ENCODE measurements around the gene RRP15. TPM values are rescaled to one million over a fixed set of nuclear protein-coding genes. Genes with fewer than 3 reads are reported as not detected.

The RRP15 gene
- total and polyA plus RNA-seq, 2 of the 13 experiments (the other 11 are each of a cell fraction or from before 2014, with no cell fraction given) = 2.1 to 37.5 TPM

GRCh38 chr1:218347723-218348627, 62.9 kb downstream of the RRP15 start:
- CTCF ChIA-PET (ENCODE audit: low intra/inter-chr PET ratio, low total read pairs) = no interaction called here
- 33% methylated on average over 9 of the region's 9 CpGs for WGBS (ENCODE audit: low lambda C conversion rate)
- POLR2A ChIA-PET = no interaction called here
- BruUV-seq (replicated peaks) = no TSS peak
- no peak overlapping the region for H3K27ac ChIP-seq (ENCODE audit: extremely low read length, insufficient read depth, low read length)
- no peaks in the 10 kb centered on the region for H4K20me1 ChIP-seq (ENCODE audit: insufficient read depth, low read length)
- H2AFZ ChIP-seq (ENCODE audit: low read length) = no peak overlapping the region
- no peaks in the 10 kb centered on the region for H3K79me2 ChIP-seq (ENCODE audit: insufficient read depth, low read length)
- peaks cover 2 to 41% of the 10 kb centered on the region in 2 experiments; a peak in 3 of 5 replicates for H3K27me3 ChIP-seq (ENCODE audit: control insufficient read depth in 1 of 2, insufficient read depth in 2 of 2, low read length in 2 of 2)
- no peak for FAIRE-seq
- no peak for ATAC-seq
- in situ Hi-C loops (cut with HindIII; ENCODE audit: extremely low pct_ligation_motif_present, low pct_unique_long_range_greater_than_20kb) (loop anchor here (10.0 to 25.0 kb wide), 3 partner anchors 639 to 1467 kb away; no protein-coding TSS in a partner anchor), intact Hi-C loops (cut with micrococcal nuclease; ENCODE audit: unreplicated experiment) (no loop called here)
- H3K36me3 ChIP-seq (replicated peaks in 1 of 2; ENCODE audit: control insufficient read depth in 1 of 2, insufficient read depth in 2 of 2, low read length in 2 of 2) = no peaks in the 10 kb centered on the region
- no peak for DNase-seq (ENCODE audit: low spot score)
- TF ChIP-seq RFXANK (CRISPR knock-in tag; IDR thresholded peaks at IDR 0.05) (no peak), TCF7 (IDR thresholded peaks at IDR 0.05; ENCODE audit: low read depth) (no peak), NFIC (IDR thresholded peaks at IDR 0.05; ENCODE audit: low read length) (no peak)
- H3K9ac ChIP-seq (ENCODE audit: insufficient read depth, low read depth, low read length) = no peak overlapping the region
- H3K4me3 ChIP-seq (replicated peaks in 1 of 3; ENCODE audit: insufficient read depth in 1 of 3, low read depth in 2 of 3, low read length in 3 of 3) = no peak overlapping the region
- H3K4me2 ChIP-seq (ENCODE audit: low read depth, low read length) = no peak overlapping the region
- H3K9me3 ChIP-seq (ENCODE audit: low read length) = no peaks in the 10 kb centered on the region
- H3K4me1 ChIP-seq (ENCODE audit: insufficient read depth, low read length) = peaks cover 29% of the 10 kb centered on the region

- no peak overlapping the region for H3K4me2 ChIP-seq (ENCODE audit: low read depth, low read length)
- WGBS (ENCODE audit: low lambda C conversion rate) = 21% methylated on average over 3 of the region's 3 CpGs
- ChIA-PET CTCF (ENCODE audit: low intra/inter-chr PET ratio, low total read pairs) (no interaction called here), POLR2A (no interaction called here)
- H3K36me3 ChIP-seq (replicated peaks in 1 of 2; ENCODE audit: control insufficient read depth in 1 of 2, insufficient read depth in 2 of 2, low read length in 2 of 2) = no peaks in the 10 kb centered on the region
- no peak overlapping the region for H3K27ac ChIP-seq (ENCODE audit: extremely low read length, insufficient read depth, low read length)
- peaks cover 2 to 41% of the 10 kb centered on the region in 2 experiments; a peak in 3 of 5 replicates for H3K27me3 ChIP-seq (ENCODE audit: control insufficient read depth in 1 of 2, insufficient read depth in 2 of 2, low read length in 2 of 2)
- H3K4me1 ChIP-seq (ENCODE audit: insufficient read depth, low read length) = peaks cover 29% of the 10 kb centered on the region
- no peak overlapping the region for H2AFZ ChIP-seq (ENCODE audit: low read length)
- no peaks in the 10 kb centered on the region for H3K9me3 ChIP-seq (ENCODE audit: low read length)
- H3K79me2 ChIP-seq (ENCODE audit: insufficient read depth, low read length) = no peaks in the 10 kb centered on the region
- no peak overlapping the region for H3K4me3 ChIP-seq (replicated peaks in 1 of 3; ENCODE audit: insufficient read depth in 1 of 3, low read depth in 2 of 3, low read length in 3 of 3)
- no peak for ATAC-seq
- no TSS peak for BruUV-seq (replicated peaks)
- intact Hi-C loops (cut with micrococcal nuclease; ENCODE audit: unreplicated experiment) = no loop called here
- no peak for TF ChIP-seq SP4 (CRISPR knock-in tag; IDR thresholded peaks at IDR 0.05)
- no peak for TF ChIP-seq ZNF235 (CRISPR knock-in tag; IDR thresholded peaks at IDR 0.05; ENCODE audit: borderline replicate concordance)
- DNase-seq (ENCODE audit: low spot score) = no peak
- H3K9ac ChIP-seq (ENCODE audit: insufficient read depth, low read depth, low read length) = no peak overlapping the region
- no peaks in the 10 kb centered on the region for H4K20me1 ChIP-seq (ENCODE audit: insufficient read depth, low read length)
- in situ Hi-C loops (cut with HindIII; ENCODE audit: extremely low pct_ligation_motif_present, low pct_unique_long_range_greater_than_20kb) = loop anchor here (10.0 to 25.0 kb wide), 3 partner anchors 639 to 1466 kb away; no protein-coding TSS in a partner anchor
- no peak for FAIRE-seq
These were observed 63.6 kb downstream of the RRP15 start for GRCh38 chr1:218348628-218349071.

All from HepG2 (cell line).